ENCODE results near the gene EPHB3. TPM values are rescaled to one million over a fixed set of nuclear protein-coding genes. Genes with fewer than 3 reads are reported as not detected.

EPHB3 gene
- total and polyA plus RNA-seq, 7 donors = 0.08 to 1.6 (median 0.63) TPM

DNA sequence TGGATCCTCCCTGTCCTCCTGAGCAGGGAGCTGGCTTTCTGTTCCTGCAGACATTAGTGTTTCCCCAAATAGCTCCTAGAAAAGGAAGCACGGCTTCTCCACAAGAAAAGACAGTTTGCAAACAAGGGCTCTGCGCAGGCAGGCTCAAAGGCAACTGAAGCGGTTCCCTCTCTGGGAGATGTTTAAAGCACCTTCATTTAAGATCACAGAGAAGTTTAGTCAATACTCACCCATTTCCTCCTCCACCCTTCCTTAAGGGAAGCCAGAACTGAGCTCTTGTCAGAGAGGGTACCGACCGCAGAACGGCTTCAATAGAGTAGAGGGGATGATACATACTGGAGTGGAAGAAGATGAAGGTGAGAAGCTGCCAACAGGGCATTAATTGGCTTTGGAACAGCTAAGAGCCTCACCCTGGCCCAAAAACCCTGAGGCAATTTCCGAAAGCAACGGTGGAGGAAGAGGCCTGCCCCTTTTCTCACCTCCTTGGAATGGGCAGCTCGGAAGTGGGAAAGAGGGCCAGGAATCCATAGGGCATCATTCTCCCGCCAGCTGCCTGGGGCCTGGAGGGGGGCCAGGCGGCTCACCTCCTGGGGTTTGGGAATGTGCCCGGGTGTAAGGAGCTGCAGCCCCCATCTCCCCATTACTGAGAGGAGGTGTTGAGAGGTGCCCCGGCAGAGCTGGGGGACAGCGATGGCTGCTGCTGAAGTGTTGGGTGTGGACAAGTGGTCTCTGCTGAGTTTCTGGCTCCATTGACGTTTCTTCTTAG is 4.8 kb upstream of the EPHB3 start:
- TF ChIP-seq, protein P1, sequence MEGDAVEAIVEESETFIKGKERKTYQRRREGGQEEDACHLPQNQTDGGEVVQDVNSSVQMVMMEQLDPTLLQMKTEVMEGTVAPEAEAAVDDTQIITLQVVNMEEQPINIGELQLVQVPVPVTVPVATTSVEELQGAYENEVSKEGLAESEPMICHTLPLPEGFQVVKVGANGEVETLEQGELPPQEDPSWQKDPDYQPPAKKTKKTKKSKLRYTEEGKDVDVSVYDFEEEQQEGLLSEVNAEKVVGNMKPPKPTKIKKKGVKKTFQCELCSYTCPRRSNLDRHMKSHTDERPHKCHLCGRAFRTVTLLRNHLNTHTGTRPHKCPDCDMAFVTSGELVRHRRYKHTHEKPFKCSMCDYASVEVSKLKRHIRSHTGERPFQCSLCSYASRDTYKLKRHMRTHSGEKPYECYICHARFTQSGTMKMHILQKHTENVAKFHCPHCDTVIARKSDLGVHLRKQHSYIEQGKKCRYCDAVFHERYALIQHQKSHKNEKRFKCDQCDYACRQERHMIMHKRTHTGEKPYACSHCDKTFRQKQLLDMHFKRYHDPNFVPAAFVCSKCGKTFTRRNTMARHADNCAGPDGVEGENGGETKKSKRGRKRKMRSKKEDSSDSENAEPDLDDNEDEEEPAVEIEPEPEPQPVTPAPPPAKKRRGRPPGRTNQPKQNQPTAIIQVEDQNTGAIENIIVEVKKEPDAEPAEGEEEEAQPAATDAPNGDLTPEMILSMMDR (IDR thresholded peaks at IDR 0.05) = no peak
- H3K36me3 ChIP-seq (ENCODE audit: insufficient read depth in 1 of 2, low read depth in 1 of 2) = no peaks in the 10 kb centered on the region
- H3K4me3 ChIP-seq = no peak overlapping the region
- 71 to 78% (median 72%) methylated on average over 15 of the region's 15 CpGs for whole genome bisulfite sequencing, 3 donors
- intact Hi-C loops (cut with DNase I) = no loop called here
- H3K27ac ChIP-seq = no peak overlapping the region
- DNase-seq = no peak
- H3K4me1 ChIP-seq = peaks cover 12% of the 10 kb centered on the region
- no peak for ATAC-seq
- H3K27me3 ChIP-seq (ENCODE audit: insufficient read depth in 3 of 3, low read length in 2 of 3) = peaks cover 0 to 50% (median 4%) of the 10 kb centered on the region in 3 donors
- no peaks in the 10 kb centered on the region for H3K9me3 ChIP-seq

DNA sequence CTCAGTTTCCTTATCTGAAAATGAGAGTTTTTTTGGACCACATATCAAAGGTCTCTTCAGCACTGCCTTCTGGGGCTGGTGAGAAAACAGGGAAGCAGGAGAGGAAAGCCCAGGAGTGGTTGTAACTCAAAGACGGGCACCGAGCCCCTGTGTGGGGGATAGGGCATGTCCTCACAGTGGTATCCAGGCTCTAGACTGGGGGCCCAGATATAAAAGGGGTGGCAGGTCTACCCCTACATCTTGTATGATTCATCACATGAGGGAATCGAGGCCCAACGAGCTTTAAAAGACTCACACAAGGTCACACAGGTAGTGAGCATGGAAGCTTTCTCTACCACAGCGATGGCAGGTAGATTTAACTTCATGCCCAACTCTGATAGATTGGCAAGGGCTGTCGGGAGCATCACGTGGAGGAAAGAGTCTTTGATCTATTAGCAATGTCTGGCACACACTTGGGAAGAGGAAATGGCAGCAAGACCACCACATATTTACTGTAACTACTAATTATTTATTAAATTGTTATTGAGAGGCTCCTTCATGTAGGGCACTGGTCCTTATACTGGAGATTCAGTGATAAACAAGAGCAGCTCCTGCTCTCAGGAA is 4.1 kb upstream of the EPHB3 start:
- 78 to 86% (median 79%) methylated on average over 7 of the region's 7 CpGs for WGBS, 3 donors
- no peak for DNase-seq

DNA sequence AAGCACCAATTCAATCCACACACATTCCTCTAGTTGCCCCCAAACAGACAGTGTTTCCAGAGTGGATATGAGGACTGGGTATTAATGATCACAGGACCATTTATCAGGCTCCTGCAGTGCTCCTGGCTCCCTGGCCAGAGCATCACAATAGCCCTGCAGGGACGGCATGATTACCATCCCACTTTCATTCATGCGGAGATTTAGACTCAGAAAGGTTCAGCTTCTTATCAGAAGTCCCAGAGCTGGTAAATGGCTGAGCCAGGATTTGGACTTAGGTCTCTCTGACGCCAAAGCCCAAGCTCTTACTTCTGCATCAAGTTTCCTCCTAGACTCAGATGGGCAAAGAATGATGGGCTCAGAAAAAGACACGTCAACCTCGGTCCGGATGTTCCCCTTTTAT is 2.9 kb upstream of the EPHB3 start:
- intact Hi-C loops (cut with DNase I) = no loop called here
- Histone ChIP-seq H3K36me3 (ENCODE audit: insufficient read depth in 1 of 2, low read depth in 1 of 2) (no peaks in the 10 kb centered on the region), H3K9me3 (no peaks in the 10 kb centered on the region), H3K27ac (no peak overlapping the region), H3K27me3 (ENCODE audit: insufficient read depth in 3 of 3, low read length in 2 of 3) (peaks cover 0 to 48% (median 4%) of the 10 kb centered on the region in 3 donors), H3K4me3 (no peak overlapping the region), H3K4me1 (peaks cover 12% of the 10 kb centered on the region)
- TF ChIP-seq, protein P1 (IDR thresholded peaks at IDR 0.05) = no peak
- DNase-seq (no peak), ATAC-seq (no peak)
- 67 to 69% (median 67%) methylated on average over 6 of the region's 6 CpGs for WGBS, 3 donors

More for the DNA sequence above, 4.1 kb upstream of the EPHB3 start:
- TF ChIP-seq, protein P1 (IDR thresholded peaks at IDR 0.05) = no peak
- Histone ChIP-seq H3K4me1 (peaks cover 12% of the 10 kb centered on the region), H3K27ac (no peak overlapping the region), H3K4me3 (no peak overlapping the region), H3K36me3 (ENCODE audit: insufficient read depth in 1 of 2, low read depth in 1 of 2) (no peaks in the 10 kb centered on the region), H3K27me3 (ENCODE audit: insufficient read depth in 3 of 3, low read length in 2 of 3) (peaks cover 0 to 48% (median 4%) of the 10 kb centered on the region in 3 donors), H3K9me3 (no peaks in the 10 kb centered on the region)
- no peak for ATAC-seq
- intact Hi-C loops (cut with DNase I) = no loop called here

DNA sequence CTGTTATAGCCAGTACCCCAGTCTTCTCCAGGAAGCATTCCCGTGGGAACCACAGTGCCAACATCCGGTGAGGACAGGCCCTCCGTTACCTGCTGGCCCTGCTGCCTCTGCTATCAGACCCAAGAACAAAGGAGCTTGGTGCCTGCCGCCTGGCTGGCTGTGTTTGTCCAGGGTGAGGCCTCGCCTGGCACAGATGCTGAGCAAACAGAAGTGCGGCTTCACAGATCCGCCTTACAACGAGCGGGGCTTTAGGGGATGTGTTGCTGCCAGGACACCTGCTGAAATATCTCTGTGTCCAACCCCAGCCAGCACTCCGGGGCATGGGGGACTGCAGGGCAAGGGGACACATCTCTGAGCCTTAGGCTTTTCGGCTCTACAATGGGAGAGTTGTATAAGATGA is 2.2 kb upstream of the EPHB3 start:
- H3K27me3 ChIP-seq (ENCODE audit: insufficient read depth in 3 of 3, low read length in 2 of 3) = peaks cover 0 to 48% (median 4%) of the 10 kb centered on the region in 3 donors

More for the DNA sequence above, 2.2 kb upstream of the EPHB3 start:
- DNase-seq = no peak
- Histone ChIP-seq H3K9me3 (no peaks in the 10 kb centered on the region), H3K36me3 (ENCODE audit: insufficient read depth in 1 of 2, low read depth in 1 of 2) (no peaks in the 10 kb centered on the region), H3K4me3 (no peak overlapping the region), H3K27ac (no peak overlapping the region), H3K4me1 (peaks cover 12% of the 10 kb centered on the region)
- no peak for ATAC-seq
- intact Hi-C loops (cut with DNase I) = no loop called here
- WGBS, 3 donors = 51 to 67% (median 55%) methylated on average over 11 of the region's 11 CpGs
- TF ChIP-seq, protein P1 (IDR thresholded peaks at IDR 0.05) = no peak
